Measurements from ENCODE around the gene ZC3H18. TPM values are rescaled to one million over a fixed set of nuclear protein-coding genes. Genes with fewer than 3 reads are reported as not detected.

ZC3H18 gene
- total RNA-seq, 1 donor from 2014 or later: 44.5 TPM

DNA sequence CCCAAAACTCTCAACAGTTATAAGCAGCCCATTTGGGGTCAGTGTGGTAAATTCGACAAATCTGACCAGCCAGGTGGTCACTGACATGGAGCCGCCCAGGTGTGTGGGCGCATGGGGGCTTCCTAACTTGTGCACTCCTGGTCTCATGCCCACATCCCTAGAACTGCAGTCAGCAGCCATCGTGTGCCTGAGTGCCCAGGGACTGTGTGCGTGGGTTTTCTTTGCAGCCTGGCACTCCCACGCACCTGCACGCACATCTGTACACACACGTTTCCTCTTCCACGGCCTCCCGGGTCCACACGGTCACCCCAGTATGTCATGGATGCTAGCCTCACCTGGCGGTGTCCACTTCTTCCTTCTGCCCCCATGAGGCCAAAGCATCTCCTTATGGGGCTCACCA, 38.9 kb upstream of the ZC3H18 start:
- no peak for DNase-seq
- intact Hi-C loops (cut with DNase I): no loop called here
- peaks cover 16% of the 10 kb centered on the region for H3K4me1 ChIP-seq

DNA sequence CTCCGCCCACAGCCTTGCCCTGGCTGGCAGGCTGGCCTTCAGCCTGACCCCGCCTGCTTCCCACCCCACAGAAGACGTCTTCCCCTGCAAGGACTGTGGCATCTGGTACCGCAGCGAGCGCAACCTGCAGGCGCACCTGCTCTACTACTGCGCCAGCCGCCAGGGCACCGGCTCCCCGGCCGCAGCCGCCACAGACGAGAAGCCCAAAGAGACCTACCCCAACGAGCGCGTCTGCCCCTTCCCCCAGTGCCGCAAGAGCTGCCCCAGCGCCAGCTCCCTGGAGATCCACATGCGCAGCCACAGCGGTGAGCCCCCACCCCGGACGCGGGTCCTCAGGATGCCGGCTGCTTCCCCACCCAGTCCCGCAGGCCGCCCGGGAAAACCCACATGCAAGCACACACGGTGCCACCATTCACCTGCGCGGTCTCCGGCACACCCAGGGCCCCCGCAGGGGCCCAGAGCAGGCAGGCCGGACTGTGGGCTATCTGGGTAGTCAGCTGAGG, 38.2 kb upstream of the ZC3H18 start:
- TF ChIP-seq, protein P1, sequence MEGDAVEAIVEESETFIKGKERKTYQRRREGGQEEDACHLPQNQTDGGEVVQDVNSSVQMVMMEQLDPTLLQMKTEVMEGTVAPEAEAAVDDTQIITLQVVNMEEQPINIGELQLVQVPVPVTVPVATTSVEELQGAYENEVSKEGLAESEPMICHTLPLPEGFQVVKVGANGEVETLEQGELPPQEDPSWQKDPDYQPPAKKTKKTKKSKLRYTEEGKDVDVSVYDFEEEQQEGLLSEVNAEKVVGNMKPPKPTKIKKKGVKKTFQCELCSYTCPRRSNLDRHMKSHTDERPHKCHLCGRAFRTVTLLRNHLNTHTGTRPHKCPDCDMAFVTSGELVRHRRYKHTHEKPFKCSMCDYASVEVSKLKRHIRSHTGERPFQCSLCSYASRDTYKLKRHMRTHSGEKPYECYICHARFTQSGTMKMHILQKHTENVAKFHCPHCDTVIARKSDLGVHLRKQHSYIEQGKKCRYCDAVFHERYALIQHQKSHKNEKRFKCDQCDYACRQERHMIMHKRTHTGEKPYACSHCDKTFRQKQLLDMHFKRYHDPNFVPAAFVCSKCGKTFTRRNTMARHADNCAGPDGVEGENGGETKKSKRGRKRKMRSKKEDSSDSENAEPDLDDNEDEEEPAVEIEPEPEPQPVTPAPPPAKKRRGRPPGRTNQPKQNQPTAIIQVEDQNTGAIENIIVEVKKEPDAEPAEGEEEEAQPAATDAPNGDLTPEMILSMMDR (IDR thresholded peaks at IDR 0.05): no peak
- Histone ChIP-seq H3K4me3 (no peak overlapping the region), H3K9me3 (no peaks in the 10 kb centered on the region), H3K36me3 (no peaks in the 10 kb centered on the region), H3K27me3 (no peaks in the 10 kb centered on the region), H3K4me1 (peaks cover 13% of the 10 kb centered on the region), H3K27ac (no peak overlapping the region)
- no peak for ATAC-seq
- intact Hi-C loops (cut with DNase I): no loop called here
- DNase-seq: no peak

More for the DNA sequence above, 38.9 kb upstream of the ZC3H18 start:
- Histone ChIP-seq H3K4me3 (no peak overlapping the region), H3K27ac (no peak overlapping the region), H3K36me3 (no peaks in the 10 kb centered on the region), H3K9me3 (no peaks in the 10 kb centered on the region), H3K27me3 (no peaks in the 10 kb centered on the region)
- TF ChIP-seq, protein P1 (IDR thresholded peaks at IDR 0.05): no peak
- ATAC-seq: no peak

DNA sequence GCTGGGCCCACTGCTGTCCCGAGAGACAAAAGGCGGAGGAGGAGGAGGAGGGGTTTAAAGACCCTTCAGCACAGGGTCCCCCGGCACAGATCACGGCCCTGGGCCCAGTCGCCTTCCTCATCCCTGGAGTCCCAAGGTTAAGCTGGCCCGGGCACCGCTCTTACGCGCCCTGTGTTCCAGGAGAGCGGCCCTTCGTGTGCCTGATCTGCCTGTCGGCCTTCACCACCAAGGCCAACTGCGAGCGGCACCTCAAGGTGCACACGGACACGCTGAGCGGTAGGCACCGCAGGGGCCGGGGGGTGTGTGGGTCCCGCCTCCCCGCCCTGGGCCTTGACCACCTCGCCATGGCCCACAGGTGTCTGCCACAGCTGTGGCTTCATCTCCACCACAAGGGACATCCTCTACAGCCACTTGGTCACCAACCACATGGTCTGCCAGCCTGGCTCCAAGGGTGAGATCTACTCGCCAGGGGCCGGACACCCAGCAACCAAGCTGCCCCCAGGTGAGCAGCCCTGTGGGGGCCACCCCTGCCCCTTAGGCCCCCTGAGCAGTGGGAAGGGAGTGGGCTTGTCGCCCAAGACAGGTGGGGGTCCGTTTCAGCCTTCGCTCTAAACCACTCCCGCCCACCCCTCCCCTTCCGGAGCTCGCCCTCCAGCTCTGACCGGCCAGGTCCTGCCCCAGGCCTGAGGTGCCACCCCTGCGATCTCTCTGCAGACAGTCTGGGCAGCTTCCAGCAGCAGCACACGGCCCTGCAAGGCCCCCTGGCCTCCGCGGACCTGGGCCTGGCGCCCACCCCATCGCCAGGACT, 37.6 kb upstream of the ZC3H18 start:
- Histone ChIP-seq H3K27ac (no peak overlapping the region), H3K4me3 (peak overlapping the region; percentile 43), H3K4me1 (peaks cover 9% of the 10 kb centered on the region), H3K36me3 (no peaks in the 10 kb centered on the region), H3K27me3 (no peaks in the 10 kb centered on the region), H3K9me3 (no peaks in the 10 kb centered on the region)
- TF ChIP-seq, protein P1 (IDR thresholded peaks at IDR 0.05): no peak
- ATAC-seq: no peak
- DNase-seq: no peak
- intact Hi-C loops (cut with DNase I): no loop called here

DNA sequence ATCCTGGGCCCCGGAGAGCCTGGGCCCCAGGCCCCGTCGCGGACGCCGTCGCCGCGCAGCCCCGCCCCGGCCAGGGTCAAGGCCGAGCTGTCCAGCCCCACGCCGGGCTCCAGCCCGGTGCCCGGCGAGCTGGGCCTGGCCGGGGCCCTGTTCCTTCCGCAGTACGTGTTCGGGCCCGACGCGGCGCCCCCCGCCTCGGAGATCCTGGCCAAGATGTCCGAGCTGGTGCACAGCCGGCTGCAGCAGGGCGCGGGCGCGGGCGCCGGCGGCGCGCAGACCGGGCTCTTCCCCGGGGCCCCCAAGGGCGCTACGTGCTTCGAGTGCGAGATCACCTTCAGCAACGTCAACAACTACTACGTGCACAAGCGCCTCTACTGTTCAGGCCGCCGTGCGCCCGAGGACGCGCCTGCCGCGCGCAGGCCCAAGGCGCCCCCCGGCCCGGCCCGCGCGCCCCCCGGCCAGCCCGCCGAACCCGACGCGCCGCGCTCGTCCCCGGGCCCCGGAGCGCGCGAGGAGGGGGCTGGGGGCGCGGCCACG, 36.8 kb upstream of the ZC3H18 start:
- peak overlapping the region; percentile 24 for H3K27ac ChIP-seq
- no peaks in the 10 kb centered on the region for H3K36me3 ChIP-seq
- peaks cover 9% of the 10 kb centered on the region for H3K4me1 ChIP-seq
- ATAC-seq (peak; percentile 8), DNase-seq (no peak)
- H3K4me3 ChIP-seq: peak overlapping the region; percentile 43
- H3K9me3 ChIP-seq: no peaks in the 10 kb centered on the region
- TF ChIP-seq, protein P1 (IDR thresholded peaks at IDR 0.05): no peak
- intact Hi-C loops (cut with DNase I): no loop called here
- no peaks in the 10 kb centered on the region for H3K27me3 ChIP-seq

DNA sequence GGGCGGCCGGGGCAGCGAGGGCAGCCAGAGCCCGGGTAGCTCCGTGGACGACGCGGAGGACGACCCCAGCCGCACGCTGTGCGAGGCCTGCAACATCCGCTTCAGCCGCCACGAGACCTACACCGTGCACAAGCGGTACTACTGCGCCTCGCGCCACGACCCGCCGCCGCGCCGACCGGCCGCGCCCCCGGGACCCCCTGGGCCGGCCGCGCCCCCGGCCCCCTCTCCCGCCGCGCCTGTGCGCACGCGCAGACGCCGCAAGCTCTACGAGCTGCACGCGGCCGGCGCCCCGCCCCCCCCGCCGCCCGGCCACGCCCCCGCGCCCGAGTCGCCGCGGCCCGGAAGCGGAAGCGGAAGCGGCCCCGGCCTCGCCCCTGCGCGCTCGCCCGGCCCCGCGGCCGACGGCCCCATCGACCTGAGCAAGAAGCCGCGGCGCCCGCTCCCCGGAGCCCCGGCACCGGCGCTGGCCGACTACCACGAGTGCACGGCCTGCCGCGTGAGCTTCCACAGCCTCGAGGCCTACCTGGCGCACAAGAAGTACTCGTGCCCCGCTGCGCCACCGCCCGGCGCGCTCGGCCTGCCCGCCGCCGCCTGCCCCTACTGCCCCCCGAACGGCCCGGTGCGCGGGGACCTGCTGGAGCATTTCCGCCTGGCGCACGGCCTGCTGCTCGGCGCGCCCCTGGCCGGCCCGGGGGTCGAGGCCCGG, 36.1 kb upstream of the ZC3H18 start:
- Histone ChIP-seq H3K4me3 (peak overlapping the region; percentile 65), H3K36me3 (no peaks in the 10 kb centered on the region), H3K4me1 (peaks cover 9% of the 10 kb centered on the region), H3K27me3 (no peaks in the 10 kb centered on the region), H3K9me3 (no peaks in the 10 kb centered on the region), H3K27ac (peak overlapping the region; percentile 78)
- intact Hi-C loops (cut with DNase I): no loop called here
- DNase-seq (peak; percentile 91), ATAC-seq (peak; percentile 81)
- TF ChIP-seq, protein P1 (IDR thresholded peaks at IDR 0.05): no peak

Data from upper lobe of right lung (tissue), 1 donor.